Right lobe of liver (tissue), 6 donors: ENCODE data around the gene CTRB1. TPM values are rescaled to one million over a fixed set of nuclear protein-coding genes. Genes with fewer than 3 reads are reported as not detected.

Source experiments
- ATAC-seq, 4 donors: fragments of 200-7000 bp; cut with Tn5 transposase; one replicate each; pipeline ENCODE4 v1.9.1; 2020; ENCODE audit warnings: mild to moderate bottlenecking in 4 of 4, moderate library complexity in 4 of 4
- DNase-seq, 3 donors: peaks; one replicate each; pipeline ENCODE4 v3.0.0-alpha.2; 2020
- H3K27ac ChIP-seq, 3 donors: fragments of 200-600 bp; one replicate each; pipeline ENCODE4 v1.8.0; 2022
- H3K27me3 ChIP-seq, 2 donors: fragments of 200-600 bp; one replicate each; pipeline ENCODE4 v1.8.0; 2022
- H3K36me3 ChIP-seq, 4 donors: fragments of 200-600 bp; sonication (generic) in 1 of 4; one replicate each; pipeline versions ENCODE4 v1.5.1 to v1.8.0; 2017 to 2022; ENCODE audit warnings: control low read depth in 1 of 4
- H3K4me1 ChIP-seq, 4 donors: fragments of 200-600 bp; sonication (generic) in 1 of 4; one replicate each; pipeline versions ENCODE4 v1.5.1 to v1.8.0; 2017 to 2022; ENCODE audit warnings: control low read depth in 1 of 4
- H3K4me3 ChIP-seq, 3 donors: fragments of 200-600 bp; one replicate each; pipeline ENCODE4 v1.8.0; 2022
- H3K9me3 ChIP-seq, 4 donors: fragments of 200-600 bp; sonication (generic) in 1 of 4; one replicate each; pipeline versions ENCODE4 v1.5.1 to v1.8.0; 2017 to 2022; ENCODE audit warnings: control low read depth in 1 of 4
- CTCF ChIP-seq, 4 donors: fragments of 200-600 bp in 3 of 4; fragments of 450-650 bp in 1 of 4; IDR thresholded peaks; one replicate each; pipeline versions ENCODE4 v1.5.1 to v1.8.0; 2016 to 2022; ENCODE audit warnings: antibody characterized with exemption in 4 of 4, mild to moderate bottlenecking in 2 of 4
- POLR2A ChIP-seq: fragments of 450-650 bp; IDR thresholded peaks from one replicate; pipeline ENCODE4 v1.6.1; 2017; ENCODE audit warnings: antibody characterized with exemption, mild to moderate bottlenecking
- WGBS: methylation state at CpG from one replicate; pipeline ENCODE4 v1.1.6; 2018; ENCODE audit warnings: low coverage, low lambda C conversion rate; ENCODE audit not compliant: insufficient coverage; ENCODE audit errors: missing lambda C conversion rate; 5-methylcytosine and 5-hydroxymethylcytosine counted together
- intact Hi-C, 2 donors: fragments of 100-400 bp; cut with DNase I; formaldehyde crosslinking; loops; one replicate each; pipeline versions ENCODE4 v1.11.2 to v1.14.1; 2022
- total RNA-seq, 6 experiments: library from RNA; depleted of rRNA in 2 of 6; stranded (reverse); fragments of >200 nt in 2 of 6; fragmentation: NEBNext Ultra II Directional in 3 of 6; extraction: Animal tissue kit (Norgen Biotek cat#: 25700) in 3 of 6; gene quantifications; one replicate each; pipeline versions ENCODE4 v1.1.0 to v1.2.4, GENCODE V29; 2016 to 2023
- donor health status: DM: no; HTN: yes; CAD: no.
- donor health status: DM: no; HTN: no; CAD: no.
- donor health status: DM: no; HTN: no; CAD: no.
- donor health status: DM: no; HTN: yes; CAD: no.
- donor health status: DM: no; HTN: yes; CAD: no.

CTRB1 gene
- total RNA-seq, 6 experiments from 2014 or later: not detected

DNA sequence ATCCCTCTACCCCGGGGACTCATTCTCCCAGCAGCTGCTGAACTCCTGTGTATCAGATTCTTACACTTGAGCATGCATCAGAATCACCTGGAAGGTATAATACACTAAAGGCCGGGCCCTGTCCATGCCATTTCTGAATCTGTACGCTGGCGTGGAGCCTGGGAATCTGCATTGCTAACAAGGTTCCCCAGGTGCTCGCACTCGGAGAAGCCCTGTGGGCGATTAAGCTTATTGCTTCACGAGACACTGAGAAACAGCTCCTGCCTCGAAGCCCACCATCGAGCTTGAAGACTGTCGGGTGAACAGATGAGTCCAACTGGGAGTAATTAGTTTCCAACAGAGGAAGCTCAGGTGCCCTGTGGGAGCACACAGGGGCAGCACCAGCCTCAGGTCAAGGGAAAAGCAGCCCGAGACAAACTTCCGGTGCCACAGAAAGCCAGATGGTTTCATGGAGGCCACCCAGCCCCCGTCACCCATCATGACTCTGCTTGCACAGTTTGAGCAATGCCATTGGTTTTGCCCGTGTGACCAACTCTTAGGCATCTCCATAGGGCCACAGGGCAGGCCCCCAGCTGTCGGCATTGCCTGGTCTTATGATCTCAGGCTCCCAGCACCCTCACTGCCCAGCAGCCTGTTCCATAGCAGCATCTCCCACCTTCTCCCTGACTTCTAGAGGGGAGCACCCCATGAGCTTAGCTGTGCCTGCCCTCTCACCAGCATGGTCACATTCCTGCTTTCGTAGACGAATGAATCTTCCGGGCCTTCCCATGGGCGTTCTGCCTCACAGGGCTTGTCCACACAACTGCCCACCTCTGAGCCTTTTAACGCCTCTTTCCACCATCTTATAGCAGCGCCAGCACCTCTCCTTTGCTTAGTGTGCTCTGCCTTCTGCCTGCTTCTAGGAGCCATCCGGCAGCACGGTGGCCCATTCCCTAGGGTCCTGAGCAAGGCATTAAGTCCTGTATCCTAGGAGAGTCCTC, 22.7 kb upstream of the CTRB1 start:
- Histone ChIP-seq H3K9me3 (no peaks in the 10 kb centered on the region), H3K27ac (no peak overlapping the region), H3K4me3 (no peak overlapping the region), H3K27me3 (no peaks in the 10 kb centered on the region), H3K4me1 (no peaks in the 10 kb centered on the region), H3K36me3 (no peaks in the 10 kb centered on the region)
- ATAC-seq: no peak
- intact Hi-C loops: no loop called here
- 61% methylated on average over 9 of the region's 24 CpGs for WGBS
- peak in 1 of 3 donors; percentile 27 for DNase-seq
- TF ChIP-seq CTCF (IDR thresholded peaks at IDR 0.05): no peak
- TF ChIP-seq POLR2A: no peak

GRCh38 chr16:75196836-75197235, 22.0 kb upstream of the CTRB1 start:
- 29% methylated on average over 6 of the region's 9 CpGs for WGBS
- peak in 2 of 4 donors; percentile 10 to 50 for ATAC-seq

DNA sequence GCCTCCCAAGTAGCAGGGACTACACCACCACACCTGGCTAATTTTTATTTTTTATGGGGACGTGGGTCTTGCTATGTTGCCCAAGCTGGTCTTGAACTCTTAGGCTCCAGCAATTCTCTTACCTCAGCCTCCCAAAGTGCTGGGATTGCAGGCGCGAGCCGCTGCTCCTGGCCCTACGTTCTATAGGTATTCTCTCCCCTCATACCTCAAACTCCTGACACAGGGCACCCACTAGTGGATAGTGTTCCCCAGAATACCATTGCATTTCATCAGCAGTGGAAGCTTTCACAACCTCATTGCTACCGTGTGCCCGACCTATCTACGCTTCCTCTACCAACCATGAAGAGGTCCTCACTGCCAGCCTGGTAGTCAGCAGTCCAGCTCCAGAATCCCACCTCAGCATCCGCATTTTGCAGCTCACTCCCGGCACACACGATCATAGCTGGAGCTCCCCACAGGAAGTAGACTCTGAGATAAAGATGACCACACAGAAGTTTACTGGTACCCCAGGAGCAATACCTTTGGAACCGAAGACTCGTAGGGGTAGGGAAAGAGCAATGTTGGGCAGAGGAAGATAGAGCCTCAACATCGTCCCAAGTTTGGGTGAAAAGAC, 21.2 kb upstream of the CTRB1 start:
- 41% methylated on average over 12 of the region's 14 CpGs for WGBS
- Histone ChIP-seq H3K27me3 (no peaks in the 10 kb centered on the region), H3K4me3 (no peak overlapping the region), H3K36me3 (no peaks in the 10 kb centered on the region), H3K9me3 (no peaks in the 10 kb centered on the region), H3K4me1 (no peaks in the 10 kb centered on the region), H3K27ac (no peak overlapping the region)
- ATAC-seq (no peak), DNase-seq (no peak)
- intact Hi-C loops: no loop called here
- TF ChIP-seq CTCF (IDR thresholded peaks at IDR 0.05) (no peak), POLR2A (no peak)

More at GRCh38 chr16:75196836-75197235, 22.0 kb upstream of the CTRB1 start:
- intact Hi-C loops: no loop called here
- DNase-seq: no peak
- Histone ChIP-seq H3K4me1 (no peaks in the 10 kb centered on the region), H3K36me3 (no peaks in the 10 kb centered on the region), H3K9me3 (no peaks in the 10 kb centered on the region), H3K27me3 (no peaks in the 10 kb centered on the region), H3K27ac (no peak overlapping the region), H3K4me3 (no peak overlapping the region)
- no peak for TF ChIP-seq POLR2A
- TF ChIP-seq CTCF (IDR thresholded peaks at IDR 0.05): no peak

- ATAC-seq: no peak
- Histone ChIP-seq H3K4me3 (no peak overlapping the region), H3K27ac (no peak overlapping the region), H3K36me3 (no peaks in the 10 kb centered on the region), H3K27me3 (no peaks in the 10 kb centered on the region), H3K9me3 (no peaks in the 10 kb centered on the region), H3K4me1 (no peaks in the 10 kb centered on the region)
- intact Hi-C loops: no loop called here
- 26% methylated on average over 6 of the region's 18 CpGs for WGBS
- DNase-seq: no peak
- no peak for TF ChIP-seq POLR2A
- TF ChIP-seq CTCF (IDR thresholded peaks at IDR 0.05): no peak
Observed at GRCh38 chr16:75198135-75198600, 20.6 kb upstream of the CTRB1 start.
